Daoy (cell line): Measurements from ENCODE around the gene FAM227B. TPM values are rescaled to one million over a fixed set of nuclear protein-coding genes. Genes with fewer than 3 reads are reported as not detected.
"Not testable (repeated sequence)": the region's sequence is repeated elsewhere in the genome, so short reads cannot be mapped to it uniquely, and the experiment has no call there.

Source experiments
- DNase-seq: peaks from one replicate; pipeline ENCODE4 v3.0.0-alpha.2; 2015; ENCODE audit warnings: low read depth
- total RNA-seq: library from RNA; depleted of rRNA; stranded (reverse); fragments of >200 nt; shearing (Covaris generic); gene quantifications from 2 replicates; pipeline ENCODE4 v1.2.3, GENCODE V29; 2014

The FAM227B gene
- total RNA-seq, 1 experiment from 2014 or later, result 1.5 TPM

DNA sequence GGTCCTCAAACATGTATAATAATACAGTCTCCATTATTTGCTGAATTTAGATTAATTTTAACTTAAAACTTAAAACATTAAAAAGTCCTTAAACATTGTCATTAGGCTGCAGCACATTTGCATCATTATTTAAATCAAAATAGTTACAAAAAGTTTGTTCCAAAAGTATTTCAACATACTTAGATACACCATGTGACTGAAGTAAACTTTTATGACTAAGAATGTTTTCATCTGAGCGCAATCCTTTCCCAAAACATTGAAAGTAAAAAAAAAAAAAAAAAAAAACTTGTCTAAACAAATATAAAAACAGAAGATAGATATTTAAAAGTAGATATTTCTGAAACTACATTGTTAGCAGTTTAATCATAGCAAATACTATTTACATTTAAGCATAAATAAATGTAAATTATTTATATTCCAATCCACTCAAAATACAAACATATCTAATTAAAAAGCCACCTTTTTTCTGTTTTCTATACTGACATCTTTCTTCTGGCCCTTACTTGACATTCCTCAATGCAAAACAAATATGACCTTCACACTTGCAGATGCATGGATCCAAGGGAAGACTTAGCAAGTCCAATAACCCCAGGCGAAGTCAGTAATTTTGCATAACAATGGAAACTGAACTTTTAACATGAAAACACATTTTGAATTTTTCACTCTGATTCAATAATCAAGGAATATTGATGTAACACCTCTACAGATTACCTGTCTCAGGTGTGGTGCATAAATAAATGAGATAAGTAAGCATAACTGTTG, 10.3 kb downstream of the FAM227B start:
- no peak for DNase-seq

DNA sequence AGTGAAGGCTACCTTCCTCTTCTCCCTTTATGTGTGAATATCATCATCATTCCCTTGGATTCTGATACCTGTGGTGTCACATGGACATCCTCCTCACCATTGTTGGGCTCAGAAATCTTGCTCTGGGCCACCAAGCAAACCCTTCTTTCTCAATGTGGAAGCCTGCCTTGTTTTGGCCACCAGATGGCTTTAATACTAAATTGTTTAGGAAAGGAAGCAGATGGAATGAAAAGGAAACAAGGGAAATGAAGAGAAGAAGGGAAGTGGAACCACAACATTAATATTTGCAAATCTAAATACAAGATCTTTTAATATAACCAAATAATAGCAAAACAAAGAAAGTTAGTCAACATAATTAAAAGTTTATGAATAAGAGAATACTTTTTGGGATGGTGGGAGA, 14.0 kb downstream of the FAM227B start:
- DNase-seq, result no peak

DNA sequence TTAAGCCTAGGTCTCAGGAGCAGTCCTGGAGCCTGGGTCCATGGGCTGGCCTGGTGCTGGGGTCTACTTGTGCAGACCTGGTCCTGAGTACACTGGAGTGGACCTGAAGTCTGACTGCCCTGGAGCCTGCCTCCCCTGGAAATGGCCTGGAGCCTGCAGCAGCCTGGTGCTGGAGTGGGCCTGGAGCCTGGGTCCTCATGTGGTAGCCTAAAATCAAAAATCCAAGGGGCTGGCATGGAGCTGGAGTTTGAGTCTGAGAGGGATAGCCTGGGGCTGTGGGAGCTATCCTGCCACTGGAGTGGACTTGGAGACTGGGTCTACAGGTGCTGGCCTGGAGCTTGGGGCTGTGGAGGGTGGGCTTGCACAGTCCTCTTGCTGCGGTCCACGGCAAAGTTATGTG, 15.0 kb downstream of the FAM227B start:
- DNase-seq, result no peak

DNA sequence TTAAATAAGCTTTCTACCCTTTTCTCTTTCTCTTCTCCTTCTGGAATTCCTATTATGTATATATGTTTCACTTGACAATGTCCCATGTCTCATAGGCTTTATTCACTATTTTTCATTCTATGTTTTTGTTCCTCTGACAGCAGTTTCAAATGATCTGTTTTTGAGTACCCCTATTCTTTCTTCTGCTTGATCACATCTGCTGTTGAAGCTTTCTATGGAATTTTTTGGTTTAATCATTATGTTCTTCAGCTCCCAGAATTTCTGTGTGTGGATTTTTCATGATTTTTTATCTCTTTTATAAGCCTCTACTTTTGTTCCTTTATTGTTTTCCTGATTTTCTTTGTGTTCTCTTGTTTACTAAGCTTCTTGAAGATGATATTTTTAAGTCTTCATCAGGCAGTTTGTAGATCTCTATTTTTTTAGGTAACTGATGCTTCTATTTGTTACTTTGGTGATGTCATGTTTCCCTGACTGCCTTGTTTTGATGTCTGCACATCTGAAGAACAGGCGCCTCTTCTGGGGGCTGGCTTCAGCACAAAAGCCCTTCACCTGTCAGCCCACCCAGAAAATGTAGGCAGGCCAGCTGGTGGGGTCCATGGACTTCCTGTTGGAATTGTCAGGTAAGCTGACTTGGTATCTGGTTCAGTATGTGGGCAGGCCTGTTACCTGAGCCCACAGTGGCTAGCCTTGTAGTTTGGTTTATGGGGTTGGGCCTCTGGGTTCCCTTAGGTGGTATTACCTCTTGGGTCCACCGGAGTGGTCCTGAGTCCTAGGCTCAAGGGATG, 15.8 kb downstream of the FAM227B start:
- no peak for DNase-seq

DNA sequence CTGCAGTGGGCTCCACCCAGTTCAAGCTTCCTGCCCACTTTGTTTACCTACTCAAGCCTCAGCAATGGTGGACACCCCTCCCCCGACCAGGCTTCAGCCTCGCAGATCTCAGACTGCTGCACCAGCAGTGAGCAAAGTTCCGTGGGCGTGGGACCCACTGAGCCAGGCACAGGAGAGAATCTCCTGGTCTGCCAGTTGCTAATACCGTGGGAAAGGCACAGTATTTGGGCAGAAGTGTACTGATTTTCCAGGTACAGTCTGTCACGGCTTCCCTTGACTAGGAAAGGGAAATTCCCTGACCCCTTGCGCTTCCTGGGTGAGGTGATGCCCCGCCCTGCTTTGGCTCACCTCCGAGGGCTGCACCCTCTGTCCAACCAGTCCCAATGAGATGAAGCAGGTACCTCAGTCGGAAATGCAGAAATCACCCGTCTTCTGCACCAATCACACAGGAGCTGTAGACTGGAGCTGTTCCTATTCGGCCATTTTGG, 27.7 kb downstream of the FAM227B start:
- not testable (repeated sequence) for DNase-seq

DNA sequence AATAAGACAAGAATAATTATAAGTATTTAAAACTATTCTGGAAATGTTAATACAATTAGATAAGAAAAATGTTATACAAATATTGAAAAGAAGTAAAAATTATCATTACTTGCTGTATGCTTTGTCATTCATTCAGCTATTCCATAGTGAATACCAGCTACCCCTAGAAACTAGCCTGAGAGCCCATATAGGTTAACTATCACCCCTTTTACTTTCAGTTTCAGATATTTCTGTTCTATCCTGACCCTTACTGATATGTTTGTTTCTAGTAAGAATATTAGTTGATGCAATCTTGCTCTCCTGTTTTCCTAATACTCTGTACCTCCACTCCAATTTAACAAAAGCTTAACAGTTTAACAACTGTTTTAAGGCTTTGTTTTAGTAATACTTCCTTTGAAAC, 31.6 kb downstream of the FAM227B start:
- no peak for DNase-seq

DNA sequence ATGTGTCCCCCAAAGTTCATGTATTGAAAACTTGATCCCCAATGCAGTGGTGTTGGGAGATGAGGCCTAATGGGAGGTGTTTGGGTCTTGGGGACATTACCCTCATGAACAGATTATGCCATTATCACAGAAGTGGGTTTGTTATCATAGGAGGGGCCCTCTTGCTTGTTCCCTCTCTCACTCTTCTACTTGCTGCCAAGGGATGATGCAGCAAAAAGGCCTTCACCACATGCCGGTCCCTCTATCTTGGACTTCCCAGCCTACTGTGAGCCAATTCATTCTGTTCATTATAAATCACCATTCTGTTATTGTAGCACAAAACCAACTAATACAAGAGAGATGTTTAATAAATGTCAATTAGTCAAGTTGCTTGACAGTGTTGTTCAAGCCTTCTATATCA, 47.2 kb downstream of the FAM227B start:
- no peak for DNase-seq

DNA sequence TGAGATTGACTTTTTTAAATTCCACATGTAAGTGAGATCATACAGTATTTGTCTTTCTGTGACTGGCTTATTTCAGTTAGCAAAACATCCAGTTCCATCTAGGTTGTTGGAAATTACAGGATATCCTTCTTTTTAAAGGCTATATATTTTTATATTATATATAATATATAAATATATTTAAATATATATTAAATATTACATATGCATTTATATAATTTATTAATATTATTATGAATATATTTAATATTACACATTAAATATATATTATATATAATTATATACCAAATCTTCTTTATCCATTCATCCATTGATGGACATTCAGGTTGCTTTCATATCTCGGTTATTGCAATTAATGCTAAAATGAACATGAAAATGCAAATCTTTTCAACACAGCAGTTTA, 49.9 kb downstream of the FAM227B start:
- DNase-seq, result no peak

DNA sequence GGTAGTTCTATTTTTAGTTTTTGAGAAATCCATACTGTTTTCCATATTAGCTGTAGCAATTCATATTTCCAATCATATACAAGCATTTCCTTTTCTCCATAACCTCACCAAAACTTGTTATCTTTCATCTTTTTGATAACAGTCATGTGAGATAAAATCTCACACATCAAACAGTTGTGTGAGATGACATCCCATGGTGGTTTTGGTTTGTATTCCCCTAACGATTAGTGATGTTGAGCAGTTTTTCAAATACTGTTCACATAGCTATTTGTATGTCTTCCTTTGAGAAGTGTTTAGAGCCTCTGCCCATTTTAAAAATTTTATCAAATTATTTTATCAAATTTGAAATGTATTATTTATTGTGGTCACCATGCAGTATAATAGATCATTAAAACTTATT, 50.4 kb downstream of the FAM227B start:
- DNase-seq, result no peak

DNA sequence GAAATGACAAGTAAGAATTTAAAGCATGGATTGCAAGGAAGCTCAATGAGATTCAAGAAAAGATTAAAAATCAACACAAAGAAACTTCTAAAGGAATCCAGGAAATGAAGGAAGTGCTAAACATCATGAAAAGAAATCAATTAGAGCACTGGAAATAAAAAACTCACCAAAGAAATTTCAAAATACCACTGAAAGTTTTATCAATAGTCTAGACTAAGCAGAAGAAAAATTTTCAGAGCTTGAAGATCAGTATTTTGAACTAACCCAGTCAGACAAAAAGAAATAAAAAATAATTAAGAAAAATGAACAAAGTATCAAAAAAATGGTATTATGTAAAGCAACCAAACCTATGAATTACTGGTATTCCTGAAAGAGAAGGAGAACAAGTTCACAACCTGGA, 60.6 kb downstream of the FAM227B start:
- DNase-seq, result no peak

DNA sequence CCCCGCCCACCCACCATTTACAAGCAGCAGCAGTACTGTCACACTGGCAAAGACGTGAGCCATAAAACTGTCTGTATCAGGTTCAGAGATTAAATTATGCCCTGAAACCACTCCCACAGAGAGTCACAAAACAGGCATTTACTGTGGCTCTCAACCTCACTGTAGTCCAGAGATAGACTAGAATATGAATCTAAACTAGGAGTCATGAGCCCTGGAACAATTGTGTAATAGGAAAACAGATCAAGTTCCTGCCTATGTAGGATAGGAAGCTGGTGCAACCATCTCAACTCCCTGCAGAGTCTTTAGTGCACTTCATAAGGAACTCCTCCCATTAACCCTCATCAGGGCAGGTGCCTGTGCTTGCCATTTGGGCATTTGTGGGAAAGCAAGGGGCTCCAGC, 61.7 kb downstream of the FAM227B start:
- DNase-seq, result no peak

DNA sequence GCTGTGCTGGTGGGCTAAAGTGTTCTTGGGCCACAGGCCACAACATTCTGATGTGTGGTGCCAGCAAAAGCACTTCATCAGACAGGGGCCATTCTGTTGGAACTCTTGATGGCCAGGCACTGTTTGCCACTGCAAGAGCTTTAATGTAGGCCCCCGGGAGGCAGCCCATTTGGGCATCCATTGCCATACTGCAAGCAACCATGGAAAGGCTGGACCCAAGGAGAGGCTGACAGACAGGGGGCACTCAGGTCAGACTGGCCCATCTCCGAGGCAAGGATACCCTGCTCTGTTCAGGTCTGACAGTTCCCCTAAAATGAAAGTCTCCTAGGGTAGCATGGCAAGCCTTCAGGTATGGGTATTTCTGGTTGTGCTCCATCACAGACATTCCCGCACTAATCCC, 64.2 kb downstream of the FAM227B start:
- no peak for DNase-seq

DNA sequence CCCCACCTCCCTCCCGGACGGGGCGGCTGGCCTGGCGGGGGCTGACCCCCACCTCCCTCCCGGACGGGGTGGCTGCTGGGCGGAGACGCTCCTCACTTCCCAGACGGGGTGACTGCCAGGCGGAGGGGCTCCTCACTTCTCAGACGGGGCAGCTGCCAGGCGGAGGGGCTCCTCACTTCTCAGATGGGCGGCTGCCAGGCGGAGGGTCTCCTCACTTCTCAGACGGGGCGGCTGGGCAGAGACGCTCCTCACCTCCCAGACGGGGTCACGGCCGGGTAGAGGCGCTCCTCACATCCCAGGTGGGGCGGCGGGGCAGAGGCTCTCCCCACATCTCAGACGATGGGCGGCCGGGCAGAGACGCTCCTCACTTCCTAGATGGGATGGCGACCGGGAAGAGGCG, 70.3 kb downstream of the FAM227B start:
- not testable (repeated sequence) for DNase-seq

DNA sequence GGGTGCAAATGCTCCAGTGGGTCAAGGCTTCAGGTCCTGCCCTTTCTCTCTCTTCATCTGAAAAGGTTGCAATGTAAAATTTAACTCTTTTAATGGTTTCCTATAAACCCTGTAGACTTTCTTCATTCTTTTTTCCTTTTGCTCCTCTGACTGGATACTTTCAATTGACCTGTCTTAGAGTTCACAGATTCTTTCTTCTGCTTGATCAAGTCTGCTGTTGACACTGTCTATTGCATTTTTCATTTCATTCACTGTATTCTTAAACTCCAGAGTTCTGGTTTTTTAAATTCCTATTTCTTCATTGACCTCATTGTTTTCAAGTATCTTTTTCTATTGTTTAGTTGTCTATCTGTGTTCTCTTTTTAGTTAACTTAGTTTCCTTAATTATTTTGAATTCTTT, 82.1 kb downstream of the FAM227B start:
- DNase-seq, result no peak

DNA sequence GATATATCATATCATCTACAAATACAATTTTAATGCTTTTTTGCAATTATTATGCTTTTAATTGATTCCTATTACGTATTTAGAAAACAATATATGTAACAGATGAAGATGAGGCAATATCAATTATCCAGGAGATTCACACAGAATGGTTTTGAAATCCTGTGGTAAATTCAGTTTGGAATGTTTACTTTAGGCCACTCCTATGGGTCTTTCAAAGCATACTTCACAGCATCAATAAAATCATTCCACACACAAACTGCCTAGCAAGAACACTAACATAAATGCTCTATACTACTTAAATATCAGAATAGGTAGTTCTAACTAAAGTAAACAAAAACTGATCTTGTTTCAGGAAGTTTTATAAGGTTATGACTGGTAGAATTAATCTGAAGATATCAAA, 90.5 kb downstream of the FAM227B start:
- DNase-seq, result no peak

DNA sequence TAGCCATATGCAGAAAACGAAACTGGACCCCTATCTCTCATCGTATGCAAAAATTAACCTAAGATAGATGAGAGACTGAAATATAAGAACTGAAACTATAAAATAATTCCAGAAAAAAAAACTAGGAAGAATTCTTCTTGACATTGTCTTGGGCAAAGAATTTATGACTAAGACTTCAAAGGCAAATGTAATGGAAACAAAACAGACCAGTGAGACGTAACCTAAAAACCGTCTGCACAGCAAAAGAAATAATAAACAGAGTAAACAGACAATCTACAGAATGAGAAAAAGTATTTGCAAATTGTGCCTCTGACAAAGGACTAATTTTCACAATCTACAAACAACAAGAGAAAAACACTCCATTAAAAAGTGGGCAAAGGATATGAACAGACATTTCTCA, 92.3 kb downstream of the FAM227B start:
- no peak for DNase-seq

DNA sequence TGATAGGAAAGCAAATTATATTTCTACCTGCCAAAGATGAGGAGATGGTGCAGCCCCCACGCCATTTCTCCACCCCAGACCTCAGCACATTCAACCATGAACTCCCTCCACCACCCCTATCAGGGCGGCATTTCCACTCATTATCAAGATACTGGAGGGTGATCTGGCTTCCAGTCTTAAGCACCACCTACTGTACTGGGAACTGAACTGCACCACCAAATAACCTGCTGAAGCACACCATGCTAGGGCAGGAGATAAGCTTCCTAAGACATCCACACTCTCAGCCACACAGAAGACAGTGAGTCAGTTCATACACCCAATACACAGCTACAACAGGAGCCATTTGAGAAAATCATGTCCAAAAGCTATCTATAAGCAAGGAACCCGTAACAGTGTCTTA, 98.8 kb downstream of the FAM227B start:
- DNase-seq, result no peak

DNA sequence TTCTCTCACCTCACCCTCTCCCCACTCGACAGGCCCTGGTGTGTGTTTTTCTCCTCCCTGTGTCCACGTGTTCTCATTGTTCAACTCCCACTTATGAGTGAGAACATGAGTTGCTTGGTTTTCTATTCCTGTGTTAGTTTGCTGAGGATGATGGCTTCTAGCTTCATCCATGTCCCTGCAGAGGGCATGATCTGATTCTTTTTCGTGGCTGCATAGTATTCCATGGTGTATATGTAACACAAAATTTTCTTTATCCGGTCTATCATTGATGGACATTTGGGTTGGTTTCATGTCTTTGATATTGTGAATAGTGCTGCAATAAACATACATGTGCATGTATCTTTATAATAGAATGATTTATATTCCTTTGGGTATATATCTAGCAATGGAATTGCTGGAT, 107.9 kb downstream of the FAM227B start:
- DNase-seq, result not testable (repeated sequence)

DNA sequence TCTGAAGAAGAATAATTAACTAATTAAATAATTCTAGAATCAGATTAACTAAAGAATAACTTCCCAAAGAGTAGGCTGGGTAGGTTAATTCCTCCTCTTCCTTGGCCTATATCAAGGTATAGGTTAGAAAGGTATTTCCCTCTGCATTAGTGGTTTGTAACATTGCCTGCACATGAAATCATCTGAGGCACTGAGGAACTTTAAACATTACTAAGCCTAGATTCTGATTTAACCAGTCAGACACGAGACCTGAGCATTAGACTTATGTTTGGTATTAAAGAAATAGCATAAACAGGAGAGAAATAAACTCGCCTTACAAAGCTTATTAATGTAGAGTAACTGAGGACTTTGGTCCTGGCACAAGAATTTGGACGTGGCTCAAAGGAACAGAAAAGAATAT, 113.4 kb downstream of the FAM227B start:
- no peak for DNase-seq

DNA sequence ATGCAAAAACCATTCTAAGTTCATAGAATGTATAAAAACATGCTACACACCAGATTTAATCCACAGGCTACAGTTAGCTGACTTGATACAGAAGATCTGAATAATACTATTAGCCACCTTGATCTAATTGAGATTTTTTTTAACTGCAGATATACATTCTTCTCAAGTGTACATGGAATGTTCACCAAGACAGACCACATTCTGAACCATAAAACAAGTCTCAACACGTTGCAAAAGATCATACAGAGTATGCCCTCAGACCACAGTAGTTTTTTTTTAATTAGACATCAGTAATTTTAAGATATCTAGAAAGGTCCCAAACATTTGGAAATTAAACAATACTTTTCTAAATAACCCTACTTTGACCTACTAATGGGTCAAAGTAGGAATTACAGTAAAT, 114.3 kb downstream of the FAM227B start:
- no peak for DNase-seq

DNA sequence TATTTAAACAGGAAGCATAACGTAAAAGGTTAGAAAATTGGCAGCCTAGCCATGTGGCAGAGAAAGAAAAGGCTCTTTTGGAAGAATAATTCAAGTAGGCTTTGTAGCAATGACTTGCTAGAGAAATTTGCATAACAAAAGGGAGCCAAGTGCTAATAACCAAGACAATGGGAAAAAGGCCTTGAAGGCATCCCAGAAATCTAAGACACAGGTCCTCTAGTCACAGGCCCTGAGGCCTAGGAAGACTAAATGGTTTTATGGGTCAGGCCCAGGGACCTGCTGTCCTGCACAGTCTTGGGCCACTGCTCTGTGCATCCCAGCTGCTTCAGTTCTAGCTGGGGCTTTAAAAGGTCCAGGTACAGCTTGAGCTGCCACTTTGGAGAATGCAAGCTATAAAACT, 119.0 kb downstream of the FAM227B start:
- DNase-seq, result no peak

DNA sequence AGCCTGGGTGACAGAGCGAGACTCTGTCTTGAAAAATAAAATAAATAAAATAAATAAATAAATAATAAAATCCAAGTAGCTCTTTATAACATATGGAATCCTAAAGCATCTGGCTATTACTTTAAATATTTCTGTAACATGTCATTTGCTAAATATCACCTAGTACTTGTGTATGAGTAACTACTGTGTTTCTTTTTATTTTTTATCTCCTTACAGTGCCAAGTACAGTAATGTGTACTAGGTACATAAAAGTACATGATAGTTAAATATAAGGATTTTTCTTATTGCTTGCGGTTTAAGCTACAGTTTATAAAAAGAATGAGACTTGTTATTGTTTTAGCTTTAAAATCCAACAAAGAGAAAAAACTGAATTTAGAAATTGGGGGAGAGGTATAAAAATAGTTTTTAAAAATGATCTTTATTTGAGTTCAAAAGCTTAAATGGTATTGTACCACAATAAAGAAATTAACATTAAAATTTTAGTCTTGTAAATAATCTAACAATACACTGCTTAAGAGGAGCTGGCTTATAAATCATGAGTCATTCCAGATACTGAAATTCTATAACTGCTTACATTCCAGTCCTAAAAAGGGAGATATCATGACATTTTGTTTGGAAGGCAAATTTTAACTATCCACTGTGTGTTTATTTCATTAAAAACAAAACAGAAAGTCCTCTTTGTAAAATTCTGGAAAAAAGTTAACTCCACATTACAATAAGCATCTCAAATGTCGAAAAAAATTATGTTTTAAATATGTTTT, 124.4 kb downstream of the FAM227B start:
- no peak for DNase-seq

DNA sequence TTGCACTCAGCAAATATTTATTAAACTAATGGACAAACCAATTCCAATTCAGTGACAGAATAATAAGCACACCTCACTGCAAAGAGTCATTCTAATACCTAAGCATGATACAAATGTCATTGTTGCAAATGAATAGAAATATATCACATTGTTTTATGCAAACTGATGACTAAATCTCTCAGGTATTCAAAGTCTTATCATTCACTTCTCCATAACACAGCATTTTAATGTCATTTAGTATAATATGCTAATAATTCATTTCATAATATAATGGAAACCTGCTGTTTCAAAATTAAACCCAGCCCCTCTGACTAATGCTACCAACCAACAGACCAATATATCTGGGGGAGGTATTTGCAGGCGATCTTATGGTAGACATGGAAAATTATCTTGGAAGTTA, 125.8 kb downstream of the FAM227B start:
- no peak for DNase-seq
